Activated T-cell treated with anti-CD3 and anti-CD28 coated beads, Interleukin-2, amount 50 U/mL, for 4 hours (primary cell): ENCODE data around the gene CTAG2. TPM values are rescaled to one million over a fixed set of nuclear protein-coding genes. Genes with fewer than 3 reads are reported as not detected.
A peak's percentile ranks its signal among the peaks of the same experiment; 100 is the strongest.
"Not testable (repeated sequence)": the region's sequence is repeated elsewhere in the genome, so short reads cannot be mapped to it uniquely, and the experiment has no call there.

Source experiments
- ATAC-seq, 2 donors: fragments of 200-7000 bp; cut with Tn5 transposase; one replicate each; pipeline ENCODE4 v1.10.0; 2021
- DNase-seq: peaks from one replicate; pipeline ENCODE4 v3.0.0-alpha.2; 2020
- H3K27me3 Mint-ChIP-seq: one replicate; pipeline ENCODE4 v1.8.0; 2021; ENCODE audit warnings: low read depth, mixed read lengths
- H3K36me3 Mint-ChIP-seq: one replicate; pipeline ENCODE4 v1.8.0; 2022; ENCODE audit warnings: mixed read lengths; ENCODE audit not compliant: insufficient read depth
- H3K4me1 Mint-ChIP-seq: one replicate; pipeline ENCODE4 v1.8.0; 2021; ENCODE audit warnings: low read depth, mixed read lengths
- H3K4me3 Mint-ChIP-seq: one replicate; pipeline ENCODE4 v1.8.0; 2021; ENCODE audit warnings: mild to moderate bottlenecking, moderate library complexity, mixed read lengths
- H3K9me3 Mint-ChIP-seq: one replicate; pipeline ENCODE4 v1.8.0; 2021; ENCODE audit warnings: mixed read lengths
- total RNA-seq, 3 donors: library from RNA; stranded (reverse); gene quantifications; one replicate each; pipeline ENCODE4 v1.2.1, GENCODE V29; 2021

Gene CTAG2
- 1 to 10 TPM in 1 of 3 donors, not detected in 2; 6.1 TPM for total RNA-seq

GRCh38 chrX:154653413-154653812 is at the start of gene CTAG2:
CTAG2 (minus strand) TSS chrX:154653579; CDS start chrX:154653515, 64 bp downstream.
- not testable (repeated sequence) for H3K4me3 Mint-ChIP-seq, H3K36me3 Mint-ChIP-seq

DNA sequence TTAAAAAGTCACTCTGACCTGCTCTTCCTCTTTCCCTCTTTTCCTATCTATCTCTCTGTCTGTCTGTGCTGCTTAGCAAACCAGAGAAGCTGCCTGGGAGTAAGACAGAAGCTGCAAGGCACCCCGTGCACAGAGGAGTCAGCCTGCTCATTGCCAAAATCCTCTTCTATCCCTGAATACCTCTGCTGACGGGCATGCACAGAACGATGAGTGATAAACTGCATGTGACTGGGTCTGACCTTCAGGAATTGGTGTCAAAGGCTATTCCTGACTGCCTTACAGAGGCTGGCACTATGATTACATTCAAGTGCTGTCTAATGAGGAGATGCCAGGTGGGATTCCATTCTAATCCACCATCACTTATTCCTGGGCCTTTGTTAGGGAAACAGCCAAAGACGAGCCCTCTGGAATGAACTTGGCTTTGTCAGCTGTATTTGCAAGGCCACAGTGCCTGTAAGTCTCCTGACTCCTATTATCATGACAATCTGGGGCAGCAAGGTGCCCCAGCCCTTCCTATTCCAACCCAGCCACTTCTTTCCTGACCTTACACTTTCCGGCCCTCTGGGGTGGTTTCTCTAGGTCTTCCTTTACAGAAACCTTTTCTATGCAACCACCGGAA is 45.4 kb upstream of the CTAG2 start:
- no peak for DNase-seq
- H3K9me3 Mint-ChIP-seq: no peaks in the 10 kb centered on the region
- H3K4me3 Mint-ChIP-seq: no peak overlapping the region
- ATAC-seq: no peak
- H3K4me1 Mint-ChIP-seq: peaks cover 5% of the 10 kb centered on the region
- H3K36me3 Mint-ChIP-seq: peaks cover 17% of the 10 kb centered on the region
- H3K27me3 Mint-ChIP-seq: no peaks in the 10 kb centered on the region

More at GRCh38 chrX:154653413-154653812, at the start of gene CTAG2:
- H3K27me3 Mint-ChIP-seq, H3K4me1 Mint-ChIP-seq, DNase-seq, H3K9me3 Mint-ChIP-seq, ATAC-seq: not testable (repeated sequence)

DNA sequence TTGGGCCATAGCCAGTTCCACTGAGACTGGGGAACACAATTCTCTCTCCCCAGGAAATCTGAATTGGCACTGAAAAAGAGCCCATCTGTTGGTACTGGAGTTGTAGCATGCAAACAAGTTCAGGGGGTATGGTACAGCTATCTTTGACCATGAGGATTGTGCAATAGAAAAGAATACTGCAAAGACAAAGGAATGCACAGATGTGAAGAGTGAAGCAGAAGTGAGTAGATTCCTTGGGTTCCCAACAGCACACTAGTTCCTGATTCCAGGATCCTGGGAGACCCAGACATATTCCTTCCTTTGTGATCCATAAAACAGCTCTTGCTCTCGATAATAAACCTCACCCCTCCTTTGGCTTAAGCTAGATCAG is 43.3 kb upstream of the CTAG2 start:
- Mint-ChIP-seq H3K27me3 (no peaks in the 10 kb centered on the region), H3K36me3 (peaks cover 20% of the 10 kb centered on the region), H3K9me3 (no peaks in the 10 kb centered on the region), H3K4me3 (no peak overlapping the region), H3K4me1 (peaks cover 12% of the 10 kb centered on the region)
- ATAC-seq (no peak), DNase-seq (no peak)

DNA sequence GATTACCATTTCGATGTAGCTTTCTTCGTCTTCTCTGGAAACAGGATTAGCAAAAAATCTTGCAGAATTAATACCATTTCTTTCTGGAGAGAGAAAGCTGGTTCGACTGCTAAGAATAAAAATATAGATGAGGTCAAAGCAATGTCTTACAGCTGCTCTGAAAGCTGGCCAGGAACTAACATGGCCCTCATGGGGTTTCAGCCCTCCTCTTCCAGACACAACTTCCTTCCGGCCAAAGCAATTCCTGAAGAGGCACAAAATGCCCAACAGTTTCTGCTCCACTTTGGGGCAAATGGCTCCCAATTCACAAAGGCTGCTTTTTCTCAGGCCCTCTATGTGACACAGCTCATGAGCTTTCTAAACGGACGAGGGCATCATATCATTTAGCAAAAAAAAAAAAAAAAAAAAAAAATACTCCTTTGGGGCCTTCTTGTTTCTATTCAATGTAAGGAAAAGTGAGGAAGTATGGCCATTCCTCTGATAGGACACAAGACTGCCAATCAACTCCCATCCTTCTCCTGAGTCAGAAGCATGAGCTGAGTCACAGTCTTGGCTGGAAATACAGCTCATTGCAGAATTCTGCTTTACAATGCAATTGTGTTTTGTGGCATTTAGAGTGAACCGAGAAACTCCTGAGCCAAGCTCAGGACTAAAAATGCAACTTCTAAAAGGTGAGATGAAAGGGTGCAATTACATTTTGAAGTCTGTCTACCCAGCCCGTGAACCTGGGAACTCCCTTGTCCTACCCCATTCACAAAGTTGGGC is 42.7 kb upstream of the CTAG2 start:
- no peaks in the 10 kb centered on the region for H3K27me3 Mint-ChIP-seq
- DNase-seq (no peak), ATAC-seq (peak; percentile 65 to 74)
- H3K36me3 Mint-ChIP-seq: peaks cover 20% of the 10 kb centered on the region
- no peaks in the 10 kb centered on the region for H3K9me3 Mint-ChIP-seq
- H3K4me3 Mint-ChIP-seq: no peak overlapping the region
- H3K4me1 Mint-ChIP-seq: peaks cover 12% of the 10 kb centered on the region

GRCh38 chrX:154693394-154693793 is 40.0 kb upstream of the CTAG2 start:
- no peak for ATAC-seq
- Mint-ChIP-seq H3K4me1 (peaks cover 12% of the 10 kb centered on the region), H3K36me3 (peaks cover 9% of the 10 kb centered on the region), H3K4me3 (no peak overlapping the region), H3K27me3 (no peaks in the 10 kb centered on the region), H3K9me3 (no peaks in the 10 kb centered on the region)
- DNase-seq: no peak

GRCh38 chrX:154690438-154690837 is 37.1 kb upstream of the CTAG2 start:
- ATAC-seq: not testable (repeated sequence)

GRCh38 chrX:154672084-154672483 is 18.7 kb upstream of the CTAG2 start:
- DNase-seq, H3K27me3 Mint-ChIP-seq, ATAC-seq, H3K4me3 Mint-ChIP-seq, H3K36me3 Mint-ChIP-seq, H3K4me1 Mint-ChIP-seq: not testable (repeated sequence)
- peaks cover 25% of the 10 kb centered on the region for H3K9me3 Mint-ChIP-seq

More at GRCh38 chrX:154690438-154690837, 37.1 kb upstream of the CTAG2 start:
- H3K36me3 Mint-ChIP-seq, DNase-seq, H3K4me3 Mint-ChIP-seq, H3K9me3 Mint-ChIP-seq, H3K27me3 Mint-ChIP-seq: not testable (repeated sequence)
- peaks cover 13% of the 10 kb centered on the region for H3K4me1 Mint-ChIP-seq

- ATAC-seq, H3K36me3 Mint-ChIP-seq, H3K27me3 Mint-ChIP-seq, DNase-seq, H3K4me1 Mint-ChIP-seq, H3K4me3 Mint-ChIP-seq: not testable (repeated sequence)
- H3K9me3 Mint-ChIP-seq: peaks cover 25% of the 10 kb centered on the region
Observed at GRCh38 chrX:154670848-154671247, 17.5 kb upstream of the CTAG2 start.

DNA sequence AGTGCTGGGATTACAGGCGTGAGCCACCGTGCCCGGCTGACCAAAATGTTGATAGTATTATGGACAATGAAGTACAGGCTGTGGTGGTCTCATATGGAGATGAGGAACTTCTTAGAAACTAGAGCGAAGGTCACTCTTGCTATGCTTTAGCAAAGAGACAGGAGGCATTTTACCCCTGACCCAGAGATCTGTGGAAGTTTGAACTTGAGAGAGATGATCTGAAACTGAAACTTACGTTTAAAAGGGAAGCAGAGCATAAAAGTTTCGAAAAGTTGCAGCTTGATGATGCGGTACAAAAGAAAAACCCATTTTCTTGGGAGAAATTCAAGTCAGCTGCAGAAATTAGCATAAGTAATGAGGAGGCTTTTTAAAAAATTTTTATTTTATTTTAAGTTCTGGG is 8.5 kb upstream of the CTAG2 start:
- ATAC-seq (no peak), DNase-seq (no peak)
- no peaks in the 10 kb centered on the region for H3K36me3 Mint-ChIP-seq
- H3K27me3 Mint-ChIP-seq: no peaks in the 10 kb centered on the region
- peaks cover 5% of the 10 kb centered on the region for H3K9me3 Mint-ChIP-seq
- peaks cover 4% of the 10 kb centered on the region for H3K4me1 Mint-ChIP-seq
- H3K4me3 Mint-ChIP-seq: no peak overlapping the region

DNA sequence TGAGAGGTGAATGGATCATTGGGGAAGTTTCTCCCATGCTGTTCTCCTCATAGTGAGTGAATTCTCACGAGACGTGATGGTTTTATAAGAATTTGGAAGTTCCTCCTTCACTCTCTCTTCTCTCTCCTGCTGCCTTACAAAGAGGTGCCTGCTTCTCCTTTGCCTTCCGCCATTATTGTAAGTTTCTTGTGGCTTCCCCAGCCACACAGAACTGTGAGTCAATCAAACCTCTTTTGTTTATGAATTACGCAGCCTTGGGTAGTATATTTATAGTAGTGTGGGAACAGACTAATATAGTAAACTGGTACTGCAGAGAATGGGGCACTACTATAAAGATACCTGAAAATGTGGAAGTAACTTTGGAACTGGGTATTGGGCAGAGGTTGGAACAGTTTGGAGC is 7.8 kb upstream of the CTAG2 start:
- peaks cover 5% of the 10 kb centered on the region for H3K9me3 Mint-ChIP-seq
- no peak overlapping the region for H3K4me3 Mint-ChIP-seq
- no peaks in the 10 kb centered on the region for H3K27me3 Mint-ChIP-seq
- no peaks in the 10 kb centered on the region for H3K36me3 Mint-ChIP-seq
- ATAC-seq (no peak), DNase-seq (no peak)
- H3K4me1 Mint-ChIP-seq: peaks cover 4% of the 10 kb centered on the region

DNA sequence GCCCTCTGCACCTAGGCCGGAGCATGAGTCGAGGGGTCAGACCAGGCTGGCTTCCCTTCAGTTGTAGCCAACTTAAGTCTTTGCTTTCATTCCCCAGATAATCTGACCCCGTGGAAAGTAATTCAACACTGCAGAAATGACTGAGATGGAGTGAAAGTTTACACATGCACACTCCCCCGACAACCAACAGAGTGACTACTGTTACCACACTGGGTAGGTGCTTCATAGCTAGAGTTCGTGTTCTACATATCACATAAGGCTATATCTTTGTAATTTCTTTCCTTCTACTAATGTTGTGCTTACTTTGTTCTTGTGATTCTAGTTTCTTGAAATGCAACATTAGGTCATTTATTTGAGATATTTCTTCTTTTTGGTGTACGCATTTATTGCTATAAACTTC is 7.2 kb upstream of the CTAG2 start:
- Mint-ChIP-seq H3K4me3 (no peak overlapping the region), H3K9me3 (peaks cover 5% of the 10 kb centered on the region), H3K36me3 (no peaks in the 10 kb centered on the region), H3K4me1 (peaks cover 4% of the 10 kb centered on the region), H3K27me3 (no peaks in the 10 kb centered on the region)
- no peak for DNase-seq
- no peak for ATAC-seq

GRCh38 chrX:154658957-154659356 is 5.6 kb upstream of the CTAG2 start:
- H3K27me3 Mint-ChIP-seq: no peaks in the 10 kb centered on the region
- H3K4me1 Mint-ChIP-seq: peaks cover 4% of the 10 kb centered on the region
- ATAC-seq: no peak
- no peaks in the 10 kb centered on the region for H3K9me3 Mint-ChIP-seq
- H3K36me3 Mint-ChIP-seq: no peaks in the 10 kb centered on the region
- no peak overlapping the region for H3K4me3 Mint-ChIP-seq
- no peak for DNase-seq

- DNase-seq: no peak
- no peaks in the 10 kb centered on the region for H3K27me3 Mint-ChIP-seq
- H3K36me3 Mint-ChIP-seq: no peaks in the 10 kb centered on the region
- H3K9me3 Mint-ChIP-seq: no peaks in the 10 kb centered on the region
- ATAC-seq: no peak
- peaks cover 4% of the 10 kb centered on the region for H3K4me1 Mint-ChIP-seq
- no peak overlapping the region for H3K4me3 Mint-ChIP-seq
Observed at GRCh38 chrX:154658187-154658586, 4.8 kb upstream of the CTAG2 start.

GRCh38 chrX:154657226-154657805 is 3.9 kb upstream of the CTAG2 start:
- Mint-ChIP-seq H3K4me1 (peaks cover 4% of the 10 kb centered on the region), H3K9me3 (no peaks in the 10 kb centered on the region), H3K36me3 (no peaks in the 10 kb centered on the region), H3K4me3 (no peak overlapping the region), H3K27me3 (no peaks in the 10 kb centered on the region)
- DNase-seq (no peak), ATAC-seq (no peak)

DNA sequence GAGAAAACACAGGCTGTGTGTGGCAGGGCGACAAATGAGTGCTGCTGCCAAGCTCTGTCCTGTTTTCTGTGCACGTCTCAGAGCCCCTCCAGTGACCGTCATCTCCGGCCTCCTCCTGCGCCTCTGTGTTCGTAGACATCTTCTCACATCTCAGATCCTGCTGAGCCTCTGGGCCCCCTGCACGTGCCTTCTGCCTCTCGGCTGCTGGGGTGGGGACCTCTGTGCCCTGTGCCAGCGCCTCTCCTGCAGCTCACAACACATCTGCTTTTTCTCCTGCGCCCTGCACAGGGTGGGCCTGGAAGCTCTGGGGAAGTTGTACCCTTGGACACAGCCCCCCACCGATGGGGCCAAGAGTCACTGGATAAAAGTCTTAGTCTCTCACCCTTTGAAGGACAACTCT is 2.4 kb upstream of the CTAG2 start:
- ATAC-seq (no peak), DNase-seq (no peak)
- no peak overlapping the region for H3K4me3 Mint-ChIP-seq
- no peaks in the 10 kb centered on the region for H3K36me3 Mint-ChIP-seq
- no peaks in the 10 kb centered on the region for H3K27me3 Mint-ChIP-seq
- H3K9me3 Mint-ChIP-seq: no peaks in the 10 kb centered on the region
- H3K4me1 Mint-ChIP-seq: no peaks in the 10 kb centered on the region
